ENCODE measurements around the gene WDR82.

DNA sequence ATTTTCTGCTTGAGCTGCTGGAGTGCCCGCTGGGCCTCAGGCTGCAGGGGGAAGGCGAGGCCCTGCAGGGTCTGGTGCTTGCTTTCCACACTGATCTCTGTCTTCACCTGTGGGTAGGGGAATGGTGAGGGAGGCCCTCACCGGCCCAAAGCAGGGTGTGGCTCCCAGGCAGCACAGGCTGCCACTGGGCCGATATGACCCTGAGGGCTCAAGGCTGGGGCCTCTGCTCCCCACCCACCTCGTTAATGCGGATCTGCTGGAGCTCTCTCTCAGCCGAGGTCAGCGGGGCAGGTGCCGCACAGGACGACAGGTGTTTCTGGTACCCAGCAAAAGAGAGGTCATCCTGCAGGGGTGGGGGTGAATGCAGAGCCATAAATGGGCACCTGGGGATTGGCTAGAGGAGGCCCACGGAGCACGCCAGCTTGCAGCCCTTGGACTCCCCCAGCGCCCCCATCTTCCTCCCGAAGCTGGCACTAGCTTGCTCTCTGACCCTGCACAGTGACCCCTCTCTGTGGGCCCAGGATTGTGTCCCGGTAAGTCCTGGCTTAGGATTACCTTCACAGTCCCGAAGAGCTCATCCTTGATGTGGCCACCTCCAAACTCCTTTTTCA, 47.5 kb downstream of the WDR82 start:
- TF ChIP-seq, protein P1, sequence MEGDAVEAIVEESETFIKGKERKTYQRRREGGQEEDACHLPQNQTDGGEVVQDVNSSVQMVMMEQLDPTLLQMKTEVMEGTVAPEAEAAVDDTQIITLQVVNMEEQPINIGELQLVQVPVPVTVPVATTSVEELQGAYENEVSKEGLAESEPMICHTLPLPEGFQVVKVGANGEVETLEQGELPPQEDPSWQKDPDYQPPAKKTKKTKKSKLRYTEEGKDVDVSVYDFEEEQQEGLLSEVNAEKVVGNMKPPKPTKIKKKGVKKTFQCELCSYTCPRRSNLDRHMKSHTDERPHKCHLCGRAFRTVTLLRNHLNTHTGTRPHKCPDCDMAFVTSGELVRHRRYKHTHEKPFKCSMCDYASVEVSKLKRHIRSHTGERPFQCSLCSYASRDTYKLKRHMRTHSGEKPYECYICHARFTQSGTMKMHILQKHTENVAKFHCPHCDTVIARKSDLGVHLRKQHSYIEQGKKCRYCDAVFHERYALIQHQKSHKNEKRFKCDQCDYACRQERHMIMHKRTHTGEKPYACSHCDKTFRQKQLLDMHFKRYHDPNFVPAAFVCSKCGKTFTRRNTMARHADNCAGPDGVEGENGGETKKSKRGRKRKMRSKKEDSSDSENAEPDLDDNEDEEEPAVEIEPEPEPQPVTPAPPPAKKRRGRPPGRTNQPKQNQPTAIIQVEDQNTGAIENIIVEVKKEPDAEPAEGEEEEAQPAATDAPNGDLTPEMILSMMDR (IDR thresholded peaks at IDR 0.05; ENCODE audit: insufficient read depth, low read depth, low read length), result no peak
- no peak for TF ChIP-seq EZH2 (IDR thresholded peaks at IDR 0.05; ENCODE audit: insufficient read depth, low read length)
